GM10248 (cell line): Measurements from ENCODE around the gene HCN4.

Experiments used
- CTCF ChIA-PET: fragments of 300-600 bp; sonication (Branson Sonifier 250); formaldehyde crosslinking; extraction: SDS; loops from one replicate; lab custom pipeline; 2021; ENCODE audit warnings: antibody characterized with exemption; lab: Yijun Ruan, JAX
- POLR2A ChIA-PET: fragments of 350-650 bp; sonication (Branson Sonifier 250); formaldehyde crosslinking; extraction: SDS; loops from one replicate; lab custom pipeline; 2020; ENCODE audit warnings: antibody characterized with exemption; lab: Yijun Ruan, JAX
- DNase-seq: peaks from one replicate; pipeline ENCODE4 v3.0.0; 2012; ENCODE audit errors: extremely low spot score
- TF ChIP-seq, protein P1 (sequence below): IDR thresholded peaks from 2 replicates; pipeline ENCODE4 v1.5.1; 2012; ENCODE audit warnings: mild to moderate bottlenecking, low read depth; ENCODE audit errors: extremely low read depth, missing control alignments, control extremely low read depth

The HCN4 gene

DNA sequence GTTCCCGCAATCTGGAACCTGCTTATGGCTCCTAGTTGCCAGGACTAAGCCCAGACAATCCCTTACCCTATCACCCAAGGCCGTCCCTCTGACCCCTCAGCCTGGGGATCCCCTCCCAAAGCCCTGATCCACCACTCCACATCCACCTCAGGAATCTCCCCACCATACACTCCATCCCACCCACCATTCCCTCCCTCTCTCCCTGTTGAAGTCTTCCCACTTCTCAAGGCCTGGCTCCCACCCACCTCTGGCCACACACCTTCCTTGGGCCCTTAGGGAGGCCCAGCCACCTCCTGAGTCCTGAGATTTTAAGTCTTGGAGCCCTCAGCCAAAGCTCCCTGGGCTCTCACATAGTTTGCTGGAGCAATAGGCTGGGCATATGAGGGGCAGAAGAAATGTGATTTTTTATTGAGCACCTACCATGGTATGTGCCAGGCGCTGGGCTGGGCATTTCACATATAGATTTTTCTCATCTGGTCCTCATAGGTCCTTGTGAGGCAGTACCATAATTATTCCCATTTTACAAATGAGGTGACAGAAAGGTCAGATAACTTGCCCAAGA, 48.1 kb downstream of the HCN4 start:
- ChIA-PET CTCF (no interaction called here), POLR2A (no interaction called here)
- no peak for DNase-seq
- TF ChIP-seq, protein P1, sequence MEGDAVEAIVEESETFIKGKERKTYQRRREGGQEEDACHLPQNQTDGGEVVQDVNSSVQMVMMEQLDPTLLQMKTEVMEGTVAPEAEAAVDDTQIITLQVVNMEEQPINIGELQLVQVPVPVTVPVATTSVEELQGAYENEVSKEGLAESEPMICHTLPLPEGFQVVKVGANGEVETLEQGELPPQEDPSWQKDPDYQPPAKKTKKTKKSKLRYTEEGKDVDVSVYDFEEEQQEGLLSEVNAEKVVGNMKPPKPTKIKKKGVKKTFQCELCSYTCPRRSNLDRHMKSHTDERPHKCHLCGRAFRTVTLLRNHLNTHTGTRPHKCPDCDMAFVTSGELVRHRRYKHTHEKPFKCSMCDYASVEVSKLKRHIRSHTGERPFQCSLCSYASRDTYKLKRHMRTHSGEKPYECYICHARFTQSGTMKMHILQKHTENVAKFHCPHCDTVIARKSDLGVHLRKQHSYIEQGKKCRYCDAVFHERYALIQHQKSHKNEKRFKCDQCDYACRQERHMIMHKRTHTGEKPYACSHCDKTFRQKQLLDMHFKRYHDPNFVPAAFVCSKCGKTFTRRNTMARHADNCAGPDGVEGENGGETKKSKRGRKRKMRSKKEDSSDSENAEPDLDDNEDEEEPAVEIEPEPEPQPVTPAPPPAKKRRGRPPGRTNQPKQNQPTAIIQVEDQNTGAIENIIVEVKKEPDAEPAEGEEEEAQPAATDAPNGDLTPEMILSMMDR = no peak

DNA sequence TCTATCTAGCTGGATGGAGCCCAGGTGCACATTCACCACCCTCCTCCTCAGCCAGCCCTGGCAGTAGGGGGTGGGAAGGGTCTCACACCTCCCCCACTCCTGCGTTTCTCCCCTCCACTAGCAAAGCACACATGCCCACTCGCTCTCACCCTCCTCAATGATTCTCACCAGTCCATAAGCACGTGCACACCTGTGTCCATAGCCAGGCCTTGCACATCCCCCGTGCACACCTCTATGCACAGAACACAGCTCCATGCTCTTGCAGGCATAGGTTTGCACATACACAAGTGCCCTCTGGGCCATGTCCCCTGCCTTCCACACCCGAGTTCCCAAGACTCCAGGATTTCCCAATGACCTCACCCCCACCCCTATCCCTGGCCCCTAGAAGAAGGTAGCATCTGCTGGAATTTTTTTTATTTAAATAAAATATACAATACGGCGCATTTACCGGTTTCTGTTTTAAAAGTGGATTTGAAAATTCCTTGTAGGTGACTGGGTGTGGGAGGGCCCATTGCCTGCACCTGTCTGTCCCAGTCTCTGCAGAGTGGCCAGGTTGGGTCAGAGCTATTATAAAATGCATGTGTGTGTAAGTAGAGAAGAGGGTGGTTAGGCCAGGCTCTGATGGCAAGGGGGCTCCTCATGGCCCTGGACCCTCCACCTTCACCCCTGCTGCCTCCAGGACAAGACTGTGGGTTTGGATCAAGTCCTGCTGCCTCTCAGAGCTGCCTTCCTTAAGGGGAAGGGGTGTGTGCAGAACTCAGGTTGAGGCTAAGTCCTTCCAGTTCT, 49.1 kb downstream of the HCN4 start:
- CTCF ChIA-PET = no interaction called here
- TF ChIP-seq, protein P1 = no peak
- no peak for DNase-seq
- POLR2A ChIA-PET = no interaction called here

DNA sequence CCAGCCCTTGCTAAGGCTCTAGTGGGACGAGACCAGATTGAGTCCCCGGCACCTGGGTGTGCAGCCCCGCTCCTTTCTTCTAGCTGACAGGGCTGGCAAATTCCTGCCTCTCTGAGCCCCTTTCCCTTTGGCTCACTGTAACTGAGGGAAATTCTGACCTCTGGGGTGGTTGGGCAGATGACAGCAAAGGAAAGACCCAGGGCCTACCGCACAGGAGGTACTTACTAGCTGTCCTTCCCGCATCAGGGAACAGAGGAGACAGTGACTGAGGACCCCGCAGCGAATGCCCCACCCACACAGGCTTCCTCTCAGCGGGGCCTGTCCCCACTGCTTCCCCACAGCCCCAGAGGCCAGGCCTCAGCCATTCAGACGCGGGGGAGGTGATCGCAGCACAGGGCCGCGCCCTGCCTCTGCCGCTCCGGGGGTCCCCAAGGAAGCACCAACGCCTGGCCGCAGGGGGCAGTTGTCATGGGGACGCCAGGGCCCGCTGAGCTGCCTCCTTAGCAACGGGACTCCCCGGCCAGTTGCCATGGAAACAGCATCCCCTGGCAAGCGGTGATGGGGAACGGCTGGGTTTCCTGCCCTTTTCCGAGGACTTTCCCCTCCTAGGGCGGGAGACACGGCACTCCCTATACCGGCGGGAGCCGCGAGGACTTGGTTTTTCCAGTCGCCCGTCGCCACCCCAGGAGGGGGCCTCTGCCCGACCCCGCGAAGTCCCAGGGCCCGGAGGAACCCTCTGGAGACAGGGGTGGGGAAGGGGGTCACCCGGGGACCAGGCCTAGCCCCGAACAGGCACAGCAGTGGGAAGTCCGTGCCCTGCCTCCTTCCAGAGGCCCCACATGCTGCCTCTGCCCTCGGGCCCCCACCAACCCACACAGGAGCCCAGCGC, 50.1 kb downstream of the HCN4 start:
- peak; percentile 72 for DNase-seq
- CTCF ChIA-PET = interaction anchor here (1.2 to 2.3 kb wide), 4 partner anchors 8 to 53 kb away, joined by 3 to 5 read pairs (median 4); no protein-coding TSS in a partner anchor
- POLR2A ChIA-PET = no interaction called here
- TF ChIP-seq, protein P1 = no peak

DNA sequence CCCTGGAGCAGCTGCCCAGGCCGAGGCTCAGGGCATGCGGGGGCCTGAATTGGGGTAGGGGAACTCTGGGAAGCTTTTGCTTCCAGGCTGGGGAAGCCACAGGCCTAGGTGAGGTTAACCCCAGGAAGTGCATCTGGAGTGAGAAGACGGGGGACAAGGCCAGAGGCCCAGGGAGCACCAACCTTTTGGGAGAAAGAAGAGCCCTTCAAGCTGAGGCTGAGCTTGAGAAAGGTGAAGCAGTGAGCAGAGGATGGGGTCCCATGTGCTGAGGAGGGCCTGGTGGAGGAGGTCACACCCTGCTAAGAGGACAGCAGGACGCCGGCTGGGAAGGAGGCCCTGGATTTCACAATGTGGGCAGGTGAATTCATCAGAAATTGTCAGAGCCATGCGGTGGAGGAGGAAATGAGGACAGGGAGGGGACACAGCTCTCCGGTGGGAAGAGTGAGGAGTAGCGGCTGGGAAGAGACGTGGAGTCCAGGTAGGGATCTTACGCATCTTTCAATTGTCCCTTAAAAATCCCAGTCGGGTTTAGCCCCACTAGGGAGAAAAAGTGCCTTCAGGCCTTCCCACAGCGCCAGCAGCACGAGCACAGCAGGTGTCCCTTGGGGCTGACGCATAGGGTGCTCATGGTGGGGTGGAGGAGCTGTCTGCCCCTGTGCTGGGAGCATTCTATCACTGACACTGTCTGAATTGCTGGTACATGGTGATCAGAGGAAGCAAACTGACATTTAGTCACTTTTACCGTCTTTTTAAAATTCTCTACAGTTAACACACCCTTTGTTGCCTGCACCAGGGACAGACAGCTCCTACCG, 50.9 kb downstream of the HCN4 start:
- CTCF ChIA-PET = interaction anchor here (1.2 to 2.3 kb wide), 4 partner anchors 9 to 52 kb away, joined by 3 to 5 read pairs (median 4); no protein-coding TSS in a partner anchor
- TF ChIP-seq, protein P1 = no peak
- POLR2A ChIA-PET = no interaction called here
- DNase-seq = no peak

DNA sequence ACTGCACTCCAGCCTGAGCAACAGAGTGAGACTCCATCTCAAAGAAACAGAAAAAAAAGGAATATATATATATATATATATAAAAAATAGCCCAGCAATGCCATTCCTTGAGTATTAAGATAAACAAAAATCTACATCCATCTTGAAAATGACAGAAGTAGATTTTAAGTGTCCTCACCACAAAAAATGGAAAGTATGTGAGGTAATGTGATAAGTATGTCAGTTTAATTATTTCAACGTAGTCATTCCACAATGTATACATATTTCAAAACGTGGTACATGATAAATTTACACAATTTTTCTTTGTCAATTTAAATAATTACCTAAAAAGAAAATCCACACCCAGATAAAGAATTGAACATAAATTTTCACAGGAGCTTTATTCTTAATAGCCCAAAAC, 54.9 kb downstream of the HCN4 start:
- ChIA-PET CTCF (no interaction called here), POLR2A (no interaction called here)
- no peak for DNase-seq
- TF ChIP-seq, protein P1 = no peak
